CD4-positive, alpha-beta T cell treated with Interleukin-17A for 1 hour (primary cell): ENCODE results near the gene SHC1.

ENCODE experiments used
- DNase-seq: peaks from one replicate; pipeline ENCODE4 v3.0.0-alpha.2; 2020

The SHC1 gene

GRCh38 chr1:154970631-154971340, at the start of gene SHC1:
Gene SHC1, minus strand, starts transcription at chr1:154970747. Its CDS starts 221 bp downstream, at chr1:154970526.
- peak; percentile 37 for DNase-seq

- no peak for DNase-seq
Observed at GRCh38 chr1:155019377-155020245, 49.1 kb upstream of the SHC1 start.

- no peak for DNase-seq
Observed at GRCh38 chr1:155018617-155019348, 48.2 kb upstream of the SHC1 start.

DNA sequence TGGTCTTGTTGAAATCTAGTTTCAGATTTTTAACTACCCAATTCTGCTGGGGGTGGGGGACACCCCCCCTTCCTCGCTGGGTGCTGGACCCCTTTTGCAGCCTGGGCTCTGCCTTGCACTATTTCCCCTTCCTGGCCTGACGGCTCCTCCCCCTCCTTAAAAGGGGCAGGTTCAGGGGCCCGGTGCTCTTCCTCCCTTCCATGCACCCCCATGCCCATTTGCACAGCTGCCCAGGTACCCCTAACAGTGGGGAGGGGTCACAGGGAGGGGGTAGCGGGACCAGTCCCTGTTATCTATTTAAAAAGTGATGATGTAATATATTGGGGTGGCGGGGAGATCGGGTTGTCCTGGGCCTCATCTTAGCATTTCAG, 47.4 kb upstream of the SHC1 start:
- no peak for DNase-seq

DNA sequence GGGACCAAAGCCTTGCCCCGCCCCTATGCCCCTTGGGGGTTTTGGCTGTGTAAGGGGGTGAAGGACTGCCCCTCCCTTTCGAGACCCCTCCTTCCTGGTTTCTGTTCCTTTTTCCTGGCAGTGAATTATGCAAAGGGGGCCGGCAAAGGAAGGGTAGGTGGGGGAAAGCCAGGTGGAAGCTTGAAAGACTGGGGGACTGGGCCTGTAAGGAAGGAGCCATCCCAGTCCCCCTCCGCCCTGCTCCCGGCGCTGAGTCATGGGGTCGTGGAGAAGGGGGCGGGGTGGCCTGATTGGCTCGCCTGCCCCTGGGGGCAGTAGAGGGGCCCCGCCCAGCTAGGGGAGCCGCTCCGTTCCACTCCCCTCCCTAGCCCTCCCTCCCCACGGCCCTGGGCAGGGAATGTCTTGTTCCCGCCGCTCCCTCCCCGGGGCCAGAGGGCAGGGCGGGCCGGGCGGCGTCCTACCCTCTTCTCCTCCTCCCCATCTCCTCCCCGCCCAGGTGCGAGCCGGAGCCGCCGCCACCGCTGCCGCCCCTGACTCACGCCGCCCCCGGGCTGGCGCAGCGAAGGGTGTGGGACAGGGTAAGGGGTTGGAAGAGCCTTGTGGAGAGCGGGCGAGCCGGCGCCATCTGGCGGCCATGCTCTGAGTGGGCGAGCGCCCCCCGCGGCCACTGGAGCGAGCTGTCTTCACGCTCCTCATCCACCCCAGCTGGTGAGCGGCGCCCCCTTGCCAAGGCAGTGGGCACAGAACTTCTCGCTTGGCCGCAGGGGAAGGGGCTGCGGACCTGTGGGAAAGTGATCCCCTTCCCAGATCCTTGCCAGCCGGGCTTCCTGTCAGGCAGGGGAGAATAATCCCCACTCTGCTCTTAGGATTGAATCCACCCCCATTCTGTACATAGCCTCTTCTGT, 46.7 kb upstream of the SHC1 start:
- peak; percentile 89 for DNase-seq

- DNase-seq: peak; percentile 22
Observed at GRCh38 chr1:155016231-155016831, 45.8 kb upstream of the SHC1 start.

- no peak for DNase-seq
Observed at GRCh38 chr1:155015527-155016230, 45.1 kb upstream of the SHC1 start.

DNA sequence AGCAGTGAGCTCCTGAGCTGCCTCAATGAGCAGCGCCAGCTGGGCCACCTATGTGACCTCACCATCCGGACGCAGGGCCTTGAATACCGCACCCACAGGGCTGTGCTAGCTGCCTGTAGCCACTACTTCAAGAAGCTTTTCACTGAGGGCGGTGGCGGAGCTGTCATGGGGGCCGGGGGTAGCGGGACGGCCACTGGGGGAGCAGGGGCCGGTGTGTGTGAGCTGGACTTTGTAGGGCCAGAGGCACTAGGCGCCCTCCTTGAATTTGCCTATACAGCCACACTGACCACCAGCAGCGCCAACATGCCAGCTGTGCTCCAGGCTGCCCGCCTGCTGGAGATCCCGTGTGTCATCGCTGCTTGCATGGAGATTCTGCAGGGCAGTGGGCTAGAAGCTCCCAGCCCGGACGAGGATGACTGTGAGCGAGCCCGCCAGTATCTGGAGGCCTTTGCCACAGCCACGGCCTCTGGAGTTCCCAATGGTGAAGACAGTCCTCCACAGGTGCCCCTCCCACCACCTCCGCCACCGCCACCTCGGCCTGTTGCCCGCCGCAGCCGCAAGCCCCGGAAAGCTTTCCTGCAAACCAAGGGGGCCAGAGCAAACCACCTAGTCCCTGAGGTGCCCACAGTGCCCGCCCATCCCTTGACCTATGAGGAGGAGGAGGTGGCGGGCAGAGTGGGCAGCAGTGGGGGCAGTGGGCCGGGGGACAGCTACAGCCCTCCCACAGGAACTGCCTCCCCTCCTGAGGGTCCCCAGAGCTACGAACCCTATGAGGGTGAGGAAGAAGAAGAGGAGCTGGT, 44.4 kb upstream of the SHC1 start:
- DNase-seq: no peak

DNA sequence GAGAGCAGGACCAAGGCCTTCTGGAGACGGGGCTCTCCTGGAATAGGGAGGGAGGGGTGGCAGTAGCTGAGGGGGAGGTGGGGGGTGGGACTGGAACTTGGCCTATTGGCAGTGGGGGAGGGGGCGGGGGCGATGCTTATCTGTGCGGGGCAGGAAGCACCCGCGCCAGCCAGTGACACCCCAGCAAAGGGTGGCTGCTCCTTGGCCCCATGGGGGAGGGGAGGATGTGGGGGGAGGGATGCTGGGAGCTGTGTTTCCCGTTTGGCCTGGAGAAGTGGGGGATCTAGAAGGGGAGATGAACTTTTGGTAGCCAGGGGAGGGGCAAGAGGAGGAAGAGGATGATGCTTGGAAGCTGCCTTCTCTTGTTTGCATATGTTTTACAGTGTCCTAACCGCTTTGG, 43.1 kb upstream of the SHC1 start:
- DNase-seq: peak; percentile 54

GRCh38 chr1:155012776-155013602, 42.4 kb upstream of the SHC1 start:
- DNase-seq: peak; percentile 4

DNA sequence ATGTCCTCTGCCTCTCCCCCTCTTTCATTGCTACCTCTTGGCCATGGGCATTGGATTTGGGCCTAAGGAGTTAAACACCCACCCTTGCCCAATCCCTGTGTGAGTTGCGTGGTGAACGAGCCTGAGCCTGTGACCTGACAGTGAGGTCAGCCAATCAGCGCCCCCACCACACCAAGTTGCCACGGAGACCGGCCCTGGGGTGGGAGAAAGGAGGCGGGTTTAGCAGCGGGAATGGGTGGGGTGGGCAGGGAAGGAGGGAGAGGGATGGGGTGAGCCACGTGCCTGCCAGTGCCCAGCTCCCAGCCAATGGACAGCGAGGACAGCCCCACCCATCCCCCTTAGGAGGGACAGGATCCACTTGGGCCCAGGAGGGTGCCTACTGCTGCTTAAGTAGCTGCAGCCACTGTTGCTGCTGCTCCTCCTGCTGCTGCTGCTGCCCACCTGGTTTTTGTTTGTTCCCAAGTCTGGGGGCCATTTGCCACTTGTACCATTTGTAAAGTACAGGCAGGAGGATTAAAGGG, 41.5 kb upstream of the SHC1 start:
- DNase-seq: peak; percentile 52

DNA sequence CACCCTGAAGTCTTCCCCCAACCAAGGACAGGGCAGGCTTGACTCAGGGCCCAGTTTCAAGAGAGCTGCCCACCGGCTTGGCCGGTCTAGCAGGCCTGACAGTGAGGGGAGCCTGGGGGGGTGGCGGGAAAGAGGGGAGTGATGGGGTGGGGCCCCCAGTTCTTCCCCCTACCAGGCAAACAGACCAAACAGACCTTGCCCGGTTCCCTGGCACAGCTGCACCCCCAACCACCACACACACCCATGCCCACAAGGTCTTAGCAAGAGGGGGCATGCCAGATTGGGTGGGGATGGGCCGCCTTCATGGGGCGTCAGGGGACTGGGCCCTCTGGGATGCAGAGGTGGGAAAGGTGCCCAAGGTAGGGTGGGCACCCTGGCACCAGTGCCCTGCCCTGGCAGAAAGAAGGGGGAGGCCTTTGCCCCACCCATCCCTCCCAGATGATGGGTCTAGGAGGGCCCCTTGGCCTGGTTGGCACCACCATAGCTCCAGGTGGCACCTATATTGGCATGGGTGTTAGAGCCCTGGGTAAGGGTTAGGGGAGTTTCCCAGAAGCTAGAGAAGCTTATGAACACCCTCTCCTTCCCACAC, 41.0 kb upstream of the SHC1 start:
- DNase-seq: no peak

DNA sequence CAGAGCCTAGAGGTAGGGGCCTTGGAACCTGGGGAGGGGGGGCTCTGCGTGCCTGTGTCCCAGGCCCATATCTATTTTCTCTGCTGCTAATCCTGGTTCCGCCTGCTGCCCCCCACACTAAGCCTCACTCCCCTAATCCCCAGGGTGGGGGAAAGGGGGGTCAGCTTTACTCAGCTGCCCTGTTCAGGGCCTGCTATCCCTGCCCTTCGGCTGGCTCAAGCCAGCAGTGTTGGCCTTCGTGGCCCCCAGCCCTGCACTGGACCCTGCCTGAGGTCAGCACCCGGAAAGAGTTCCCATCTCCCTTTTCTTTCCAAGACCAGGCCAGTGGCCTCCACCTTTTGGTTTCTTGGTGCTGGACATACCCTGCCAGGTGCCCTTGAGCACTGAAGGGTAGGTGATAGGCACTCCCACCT, 40.5 kb upstream of the SHC1 start:
- DNase-seq: no peak

DNA sequence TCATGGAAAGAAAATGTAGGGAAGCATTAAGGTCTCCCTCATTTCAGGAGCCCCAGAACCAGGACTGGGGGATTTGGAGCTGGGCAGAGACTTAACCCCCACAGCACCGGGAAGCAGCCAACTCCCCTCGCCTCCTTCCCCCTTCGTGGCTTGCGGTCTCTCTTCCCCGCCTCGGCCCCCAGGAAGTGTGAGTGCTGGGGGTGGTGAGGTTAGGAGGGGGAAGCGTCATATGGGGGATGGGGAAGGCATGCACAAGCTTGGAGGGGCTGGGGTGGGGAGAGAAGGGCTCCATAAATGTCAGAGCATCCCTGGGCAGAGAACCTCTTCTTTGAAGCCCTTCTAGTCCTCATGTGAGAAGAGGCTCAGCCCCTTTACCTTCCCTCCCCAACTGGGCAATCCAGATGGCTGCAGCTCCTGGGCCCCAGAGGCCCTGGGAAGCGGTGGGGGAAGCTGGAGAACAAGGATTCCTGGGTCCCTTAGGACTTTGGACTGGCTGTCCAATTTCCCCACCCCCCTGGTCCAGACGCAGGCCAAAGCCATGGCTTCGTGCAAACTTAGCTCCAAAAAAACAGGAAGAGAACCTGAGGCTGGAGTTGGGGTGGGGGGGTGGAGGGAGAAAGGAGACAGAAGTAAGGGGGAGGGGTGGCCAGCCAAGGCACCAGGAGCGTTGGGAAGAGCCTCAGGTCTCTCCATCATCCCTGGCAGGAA, 39.8 kb upstream of the SHC1 start:
- DNase-seq: peak; percentile 49

DNA sequence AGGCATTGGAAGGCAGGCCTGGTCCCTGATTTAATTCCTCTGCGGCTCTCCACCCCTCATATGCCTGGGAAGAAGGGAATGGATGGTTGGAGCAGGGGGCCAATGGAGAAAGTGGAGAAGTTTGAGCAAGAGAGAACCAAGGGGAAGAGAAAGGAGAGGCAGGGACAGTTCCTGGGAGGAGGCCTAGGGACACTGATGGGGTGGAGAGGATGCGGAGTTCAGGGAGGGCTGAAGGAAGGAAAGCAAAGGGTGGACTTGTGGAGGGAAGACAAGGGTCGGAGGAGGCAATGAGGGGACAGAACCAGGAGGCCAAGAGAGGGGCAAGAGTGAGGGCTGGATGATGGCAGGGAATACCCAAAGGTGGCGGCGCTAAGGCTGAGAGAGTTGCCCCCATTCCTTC, 39.2 kb upstream of the SHC1 start:
- DNase-seq: no peak

DNA sequence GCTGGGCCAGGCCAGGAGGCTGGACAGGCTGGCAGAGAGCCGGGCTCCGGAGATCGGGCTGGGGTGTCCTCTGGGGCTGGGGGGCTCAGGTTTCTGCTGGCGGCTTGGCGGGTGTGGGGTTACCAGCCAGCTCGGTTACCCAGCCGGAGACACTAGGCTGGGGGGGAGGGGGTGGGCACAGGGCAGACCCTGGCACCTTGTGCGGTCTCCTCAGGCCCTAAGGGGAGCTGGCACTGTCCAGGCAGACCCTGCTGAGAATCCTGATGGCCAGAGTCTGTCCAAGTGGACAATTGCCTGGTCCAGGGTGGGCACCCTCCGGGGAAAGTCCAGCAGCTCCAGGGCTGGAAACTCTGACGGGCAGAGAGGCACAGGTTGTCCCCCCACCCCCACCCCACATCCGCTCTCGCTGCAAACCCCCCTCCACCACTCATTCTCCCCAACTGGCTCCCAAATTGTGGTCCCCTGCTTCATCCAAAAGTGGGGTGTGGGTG, 38.7 kb upstream of the SHC1 start:
- DNase-seq: peak; percentile 14

GRCh38 chr1:155008015-155008941, 37.7 kb upstream of the SHC1 start:
- peak; percentile 39 for DNase-seq
